Measurements from ENCODE around the gene UBE2O.

UBE2O gene

DNA sequence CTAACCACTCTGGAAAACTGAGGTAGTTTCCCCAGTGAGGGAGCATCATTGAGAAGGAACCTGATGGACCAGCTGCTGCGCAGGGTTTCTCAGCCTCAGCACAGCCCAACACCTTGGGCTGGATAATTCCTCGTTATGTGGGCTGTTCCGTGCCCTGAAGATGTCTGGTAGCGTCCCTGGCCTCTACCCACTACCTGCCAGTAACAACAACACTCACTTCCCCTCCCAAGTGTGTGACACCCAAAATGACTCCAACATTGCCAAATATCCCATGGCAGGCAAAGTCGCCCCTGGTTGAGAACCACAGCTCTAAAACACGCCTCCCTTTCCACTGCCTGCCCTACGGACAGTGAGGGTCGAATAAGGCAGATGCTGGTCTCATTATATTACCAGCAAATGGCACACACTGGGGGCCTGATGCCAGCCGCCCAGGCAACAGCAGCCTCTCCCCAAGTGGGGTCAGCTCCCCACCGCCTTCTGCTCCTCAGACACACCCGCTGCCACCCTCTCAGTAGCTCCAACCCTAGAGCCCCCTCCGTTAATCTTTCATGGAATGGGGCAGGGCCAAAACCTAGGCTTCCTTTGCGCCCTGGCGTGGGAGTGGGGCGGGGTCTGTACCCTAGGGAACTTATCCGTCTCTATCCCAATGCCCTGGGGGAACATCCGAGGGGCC lies 47.3 kb upstream of the UBE2O start:
- Histone ChIP-seq H4K91ac (ENCODE audit: low read depth, low read length) (no peak overlapping the region), H2AFZ (ENCODE audit: insufficient read depth, low read length, poor library complexity) (no peak overlapping the region), H3K36me3 (ENCODE audit: control insufficient read depth in 1 of 2, insufficient read depth in 2 of 2, low read length in 2 of 2) (no peaks in the 10 kb centered on the region), H2BK12ac (ENCODE audit: low read length) (no peak overlapping the region), H3K79me2 (ENCODE audit: control insufficient read depth, insufficient read depth, low read length, poor library complexity) (no peaks in the 10 kb centered on the region), H3K14ac (ENCODE audit: low read length) (no peak overlapping the region), H2BK5ac (ENCODE audit: low read depth, low read length, poor library complexity) (no peak overlapping the region), H4K8ac (ENCODE audit: low read depth, low read length) (no peak overlapping the region), H3K4me1 (ENCODE audit: control insufficient read depth in 1 of 2, insufficient read depth in 2 of 2, low read length in 2 of 2) (peaks cover 23 to 34% of the 10 kb centered on the region in 2 experiments), H3K4ac (ENCODE audit: low read depth, low read length) (no peak overlapping the region), H3K9me3 (ENCODE audit: insufficient read depth, low read depth, low read length) (peaks cover 4% of the 10 kb centered on the region), H4K12ac (ENCODE audit: low read depth, low read length) (no peak overlapping the region), H3K79me1 (ENCODE audit: low read length) (peaks cover 5% of the 10 kb centered on the region), H3K18ac (ENCODE audit: low read length) (no peak overlapping the region), H3K27ac (ENCODE audit: low read depth, low read length) (no peak overlapping the region), H2AK5ac (ENCODE audit: low read length) (no peak overlapping the region), H3K4me3 (ENCODE audit: low read depth, low read length) (no peak overlapping the region), H3K4me2 (ENCODE audit: low read length) (peak overlapping the region; percentile 95), H2BK120ac (ENCODE audit: insufficient read depth, low read length, poor library complexity) (no peak overlapping the region), H3K23ac (ENCODE audit: low read length) (no peak overlapping the region), H3K9ac (ENCODE audit: low read length) (no peak overlapping the region), H3K27me3 (ENCODE audit: insufficient read depth, low read length) (no peaks in the 10 kb centered on the region)
- WGBS (ENCODE audit: extremely low coverage, insufficient coverage, insufficient read length) = no CpG with 5 or more reads among the region's 17 CpGs
- no peak for DNase-seq

DNA sequence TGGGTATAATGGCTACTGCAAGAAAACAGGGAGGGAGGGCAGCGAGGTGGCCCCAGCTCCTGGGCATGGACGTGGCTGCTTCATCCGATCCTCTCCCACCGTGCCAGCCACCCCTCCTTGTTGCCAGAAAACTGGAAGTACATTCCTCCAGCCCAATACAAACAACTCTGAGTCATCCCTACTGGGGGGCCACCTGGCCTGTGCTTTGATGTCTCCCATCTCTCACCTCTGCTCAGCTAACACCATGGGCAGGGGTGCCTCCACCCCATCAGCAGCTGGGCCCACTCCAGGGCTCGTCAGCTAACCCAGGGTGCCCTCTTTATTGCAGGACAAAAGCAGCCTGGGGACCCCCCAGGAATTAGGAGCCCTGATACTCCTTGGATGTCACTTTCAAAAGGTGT lies 46.3 kb upstream of the UBE2O start:
- H3K14ac ChIP-seq (ENCODE audit: low read length) = no peak overlapping the region
- H3K4me3 ChIP-seq (ENCODE audit: low read depth, low read length) = no peak overlapping the region
- H2BK12ac ChIP-seq (ENCODE audit: low read length) = no peak overlapping the region
- H2BK5ac ChIP-seq (ENCODE audit: low read depth, low read length, poor library complexity) = no peak overlapping the region
- H3K18ac ChIP-seq (ENCODE audit: low read length) = peak overlapping the region; percentile 41
- WGBS (ENCODE audit: extremely low coverage, insufficient coverage, insufficient read length) = no CpG with 5 or more reads among the region's 5 CpGs
- H3K4me1 ChIP-seq (ENCODE audit: control insufficient read depth in 1 of 2, insufficient read depth in 2 of 2, low read length in 2 of 2) = peaks cover 23 to 34% of the 10 kb centered on the region in 2 experiments
- no peak overlapping the region for H2AFZ ChIP-seq (ENCODE audit: insufficient read depth, low read length, poor library complexity)
- H4K91ac ChIP-seq (ENCODE audit: low read depth, low read length) = no peak overlapping the region
- H3K23ac ChIP-seq (ENCODE audit: low read length) = no peak overlapping the region
- H3K79me1 ChIP-seq (ENCODE audit: low read length) = peaks cover 5% of the 10 kb centered on the region
- DNase-seq = no peak
- no peak overlapping the region for H4K12ac ChIP-seq (ENCODE audit: low read depth, low read length)
- H2BK120ac ChIP-seq (ENCODE audit: insufficient read depth, low read length, poor library complexity) = no peak overlapping the region
- H4K8ac ChIP-seq (ENCODE audit: low read depth, low read length) = no peak overlapping the region
- no peaks in the 10 kb centered on the region for H3K79me2 ChIP-seq (ENCODE audit: control insufficient read depth, insufficient read depth, low read length, poor library complexity)
- no peak overlapping the region for H2AK5ac ChIP-seq (ENCODE audit: low read length)
- H3K4ac ChIP-seq (ENCODE audit: low read depth, low read length) = no peak overlapping the region
- no peaks in the 10 kb centered on the region for H3K27me3 ChIP-seq (ENCODE audit: insufficient read depth, low read length)
- peaks cover 4% of the 10 kb centered on the region for H3K9me3 ChIP-seq (ENCODE audit: insufficient read depth, low read depth, low read length)
- H3K27ac ChIP-seq (ENCODE audit: low read depth, low read length) = no peak overlapping the region
- no peaks in the 10 kb centered on the region for H3K36me3 ChIP-seq (ENCODE audit: control insufficient read depth in 1 of 2, insufficient read depth in 2 of 2, low read length in 2 of 2)
- H3K9ac ChIP-seq (ENCODE audit: low read length) = no peak overlapping the region
- no peak overlapping the region for H3K4me2 ChIP-seq (ENCODE audit: low read length)

DNA sequence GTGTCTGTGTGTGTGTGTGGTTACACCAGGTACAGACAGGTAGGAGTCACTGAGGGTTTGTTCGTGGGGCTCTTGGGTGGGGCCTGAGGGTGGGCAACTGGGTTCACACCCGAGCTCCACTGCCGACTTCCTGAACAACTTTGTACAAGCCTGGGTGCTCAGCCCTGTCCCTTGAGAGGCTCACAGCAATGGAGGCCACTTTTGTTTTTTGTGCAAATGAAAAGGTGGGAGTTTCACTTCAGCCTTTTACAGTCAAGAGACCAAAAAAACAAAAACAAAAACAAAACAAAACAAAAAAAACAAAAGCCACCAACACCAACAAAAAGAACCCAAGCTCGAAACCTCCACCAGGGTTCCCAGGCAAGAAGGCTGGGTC lies 45.9 kb upstream of the UBE2O start:
- Histone ChIP-seq H3K4me3 (ENCODE audit: low read depth, low read length) (no peak overlapping the region), H3K79me2 (ENCODE audit: control insufficient read depth, insufficient read depth, low read length, poor library complexity) (no peaks in the 10 kb centered on the region), H2BK5ac (ENCODE audit: low read depth, low read length, poor library complexity) (no peak overlapping the region), H3K79me1 (ENCODE audit: low read length) (peaks cover 5% of the 10 kb centered on the region), H4K91ac (ENCODE audit: low read depth, low read length) (no peak overlapping the region), H3K4me1 (ENCODE audit: control insufficient read depth in 1 of 2, insufficient read depth in 2 of 2, low read length in 2 of 2) (peaks cover 23 to 34% of the 10 kb centered on the region in 2 experiments), H3K27ac (ENCODE audit: low read depth, low read length) (no peak overlapping the region), H2BK120ac (ENCODE audit: insufficient read depth, low read length, poor library complexity) (no peak overlapping the region), H3K4ac (ENCODE audit: low read depth, low read length) (no peak overlapping the region), H3K18ac (ENCODE audit: low read length) (no peak overlapping the region), H3K23ac (ENCODE audit: low read length) (no peak overlapping the region), H3K9ac (ENCODE audit: low read length) (no peak overlapping the region), H4K8ac (ENCODE audit: low read depth, low read length) (no peak overlapping the region), H3K27me3 (ENCODE audit: insufficient read depth, low read length) (no peaks in the 10 kb centered on the region), H4K12ac (ENCODE audit: low read depth, low read length) (no peak overlapping the region), H3K9me3 (ENCODE audit: insufficient read depth, low read depth, low read length) (peaks cover 4% of the 10 kb centered on the region), H3K36me3 (ENCODE audit: control insufficient read depth in 1 of 2, insufficient read depth in 2 of 2, low read length in 2 of 2) (no peaks in the 10 kb centered on the region), H3K4me2 (ENCODE audit: low read length) (no peak overlapping the region), H2BK12ac (ENCODE audit: low read length) (no peak overlapping the region), H3K14ac (ENCODE audit: low read length) (no peak overlapping the region), H2AFZ (ENCODE audit: insufficient read depth, low read length, poor library complexity) (no peak overlapping the region), H2AK5ac (ENCODE audit: low read length) (no peak overlapping the region)
- no peak for DNase-seq
- no CpG with 5 or more reads among the region's 4 CpGs for WGBS (ENCODE audit: extremely low coverage, insufficient coverage, insufficient read length)

DNA sequence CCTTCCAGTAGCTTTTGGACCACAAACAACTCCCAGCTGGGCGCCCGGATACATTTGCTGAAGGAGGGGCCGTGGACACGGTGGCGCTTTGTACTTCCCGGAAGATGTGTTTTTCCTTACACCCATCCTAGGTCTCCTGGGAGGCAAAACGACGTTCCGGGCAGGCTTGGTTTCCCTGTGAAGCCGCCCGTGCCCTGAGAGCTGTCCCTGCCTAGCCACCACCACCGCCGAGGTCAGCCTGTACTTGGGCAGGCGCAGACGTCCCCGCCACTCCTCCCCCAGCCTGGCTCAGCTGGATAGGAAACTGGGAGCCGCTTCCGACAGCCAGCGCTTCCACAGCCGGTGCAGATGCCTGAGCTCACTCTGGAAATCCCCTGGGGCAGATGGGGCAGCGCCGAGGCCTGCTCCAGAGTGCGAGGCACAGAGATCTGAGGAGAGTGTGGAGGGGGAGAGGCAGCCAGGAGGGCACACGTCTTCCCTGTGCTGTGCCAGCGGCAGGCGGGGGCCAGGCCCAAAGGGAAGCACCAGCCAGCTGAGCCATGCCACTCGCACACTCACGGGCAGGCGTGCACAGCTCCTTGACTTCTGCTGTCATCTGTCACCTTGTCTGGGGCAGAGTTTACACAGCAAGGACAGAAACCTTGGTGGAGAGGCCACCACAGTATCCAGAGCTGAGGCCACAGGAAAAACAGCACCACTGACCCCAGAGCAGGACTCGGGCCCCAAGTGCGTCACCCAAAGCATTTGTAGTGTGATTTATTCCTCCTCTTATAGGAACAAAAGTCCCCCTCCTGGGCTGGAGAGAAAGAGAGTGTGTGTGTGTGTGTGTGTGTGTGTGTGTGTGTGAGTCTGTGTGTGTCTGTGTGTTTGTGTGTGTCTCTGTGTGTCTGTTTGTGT lies 45.3 kb upstream of the UBE2O start:
- H4K8ac ChIP-seq (ENCODE audit: low read depth, low read length) = no peak overlapping the region
- H3K4ac ChIP-seq (ENCODE audit: low read depth, low read length) = no peak overlapping the region
- H3K4me3 ChIP-seq (ENCODE audit: low read depth, low read length) = no peak overlapping the region
- peak; percentile 52 to 72 for DNase-seq
- H2BK5ac ChIP-seq (ENCODE audit: low read depth, low read length, poor library complexity) = no peak overlapping the region
- peaks cover 4% of the 10 kb centered on the region for H3K9me3 ChIP-seq (ENCODE audit: insufficient read depth, low read depth, low read length)
- H3K4me1 ChIP-seq (ENCODE audit: control insufficient read depth in 1 of 2, insufficient read depth in 2 of 2, low read length in 2 of 2) = peaks cover 23 to 36% of the 10 kb centered on the region in 2 experiments
- no peak overlapping the region for H4K12ac ChIP-seq (ENCODE audit: low read depth, low read length)
- H3K36me3 ChIP-seq (ENCODE audit: control insufficient read depth in 1 of 2, insufficient read depth in 2 of 2, low read length in 2 of 2) = no peaks in the 10 kb centered on the region
- H2BK120ac ChIP-seq (ENCODE audit: insufficient read depth, low read length, poor library complexity) = no peak overlapping the region
- no peak overlapping the region for H2BK12ac ChIP-seq (ENCODE audit: low read length)
- H3K27me3 ChIP-seq (ENCODE audit: insufficient read depth, low read length) = no peaks in the 10 kb centered on the region
- no peak overlapping the region for H3K18ac ChIP-seq (ENCODE audit: low read length)
- H3K27ac ChIP-seq (ENCODE audit: low read depth, low read length) = peak overlapping the region; percentile 2
- no peak overlapping the region for H2AK5ac ChIP-seq (ENCODE audit: low read length)
- H4K91ac ChIP-seq (ENCODE audit: low read depth, low read length) = no peak overlapping the region
- H3K14ac ChIP-seq (ENCODE audit: low read length) = no peak overlapping the region
- H2AFZ ChIP-seq (ENCODE audit: insufficient read depth, low read length, poor library complexity) = no peak overlapping the region
- WGBS (ENCODE audit: extremely low coverage, insufficient coverage, insufficient read length) = no CpG with 5 or more reads among the region's 31 CpGs
- no peak overlapping the region for H3K9ac ChIP-seq (ENCODE audit: low read length)
- H3K79me1 ChIP-seq (ENCODE audit: low read length) = peaks cover 5% of the 10 kb centered on the region
- no peak overlapping the region for H3K4me2 ChIP-seq (ENCODE audit: low read length)
- H3K79me2 ChIP-seq (ENCODE audit: control insufficient read depth, insufficient read depth, low read length, poor library complexity) = no peaks in the 10 kb centered on the region
- H3K23ac ChIP-seq (ENCODE audit: low read length) = no peak overlapping the region
